Epithelial cell of proximal tubule (primary cell): ENCODE data around the gene KRT16. TPM values are rescaled to one million over a fixed set of nuclear protein-coding genes. Genes with fewer than 3 reads are reported as not detected.
"Not testable (repeated sequence)": the region's sequence is repeated elsewhere in the genome, so short reads cannot be mapped to it uniquely, and the experiment has no call there.

ENCODE experiments used
- DNase-seq: peaks from one replicate; pipeline ENCODE4 v3.0.0-alpha.2; 2011; ENCODE audit warnings: low read depth
- H3K4me3 ChIP-seq: 2 replicates; pipeline ENCODE4 v1.5.1; 2011; ENCODE audit warnings: low read depth, mild to moderate bottlenecking, low read length
- CTCF ChIP-seq: conservative IDR thresholded peaks from 2 replicates; pipeline ENCODE4 v1.5.1; 2012; ENCODE audit warnings: low read depth, mild to moderate bottlenecking, low read length
- total RNA-seq: library from RNA; depleted of rRNA; stranded (reverse); fragments of >200 nt; gene quantifications from 2 replicates; pipeline ENCODE4 v1.2.3, GENCODE V29; 2015

The KRT16 gene
- total RNA-seq, 1 donor from 2014 or later = 4.3 TPM

- no peak for DNase-seq
- no peak for TF ChIP-seq CTCF
- no peak overlapping the region for H3K4me3 ChIP-seq
These were observed 29.9 kb upstream of the KRT16 start for GRCh38 chr17:41642252-41643156.

- DNase-seq, H3K4me3 ChIP-seq: not testable (repeated sequence)
These were observed 28.0 kb upstream of the KRT16 start for GRCh38 chr17:41640596-41640995.

GRCh38 chr17:41639492-41640473 is 27.2 kb upstream of the KRT16 start:
- TF ChIP-seq CTCF = no peak
- H3K4me3 ChIP-seq = no peak overlapping the region
- no peak for DNase-seq

GRCh38 chr17:41638941-41639340 is 26.4 kb upstream of the KRT16 start:
- TF ChIP-seq CTCF = no peak
- no peak for DNase-seq
- H3K4me3 ChIP-seq = no peak overlapping the region

- no peak for DNase-seq
- no peak for TF ChIP-seq CTCF
- no peak overlapping the region for H3K4me3 ChIP-seq
These were observed 25.6 kb upstream of the KRT16 start for GRCh38 chr17:41638194-41638593.

- H3K4me3 ChIP-seq = no peak overlapping the region
- no peak for DNase-seq
- no peak for TF ChIP-seq CTCF
These were observed 24.1 kb upstream of the KRT16 start for GRCh38 chr17:41636652-41637051.
